Loucy (cell line): ENCODE measurements around the gene PIAS2.

ENCODE experiments used
- H2AFZ ChIP-seq: fragments of 200-600 bp; sonication (generic); 2 replicates; pipeline ENCODE4 v1.6.0; 2016; ENCODE audit warnings: antibody characterized with exemption, mild to moderate bottlenecking, low read length, moderate library complexity
- H3F3A ChIP-seq: fragments of 200-600 bp; 2 replicates; pipeline ENCODE4 v1.6.0; 2016; ENCODE audit warnings: antibody characterized with exemption, low read depth, mild to moderate bottlenecking
- H3K27me3 ChIP-seq: fragments of 200-600 bp; sonication (generic); 2 replicates; pipeline ENCODE4 v1.6.1; 2014; ENCODE audit warnings: low read length, mild to moderate bottlenecking; ENCODE audit not compliant: insufficient read depth, poor library complexity, severe bottlenecking
- H3K36me3 ChIP-seq: fragments of 200-600 bp; sonication (generic); 2 replicates; pipeline ENCODE4 v1.6.1; 2016; ENCODE audit warnings: low read length; ENCODE audit not compliant: insufficient read depth
- H3K4me1 ChIP-seq: fragments of 200-600 bp; sonication (generic); 2 replicates; pipeline ENCODE4 v1.5.1; 2014; ENCODE audit warnings: low read length, mild to moderate bottlenecking; ENCODE audit not compliant: insufficient read depth, poor library complexity, severe bottlenecking
- H3K4me2 ChIP-seq: fragments of 200-600 bp; sonication (generic); 2 replicates; pipeline ENCODE4 v1.6.0; 2014; ENCODE audit warnings: antibody characterized with exemption, low read length, low read depth, mild to moderate bottlenecking; ENCODE audit not compliant: poor library complexity, severe bottlenecking
- H3K4me3 ChIP-seq: fragments of 200-600 bp; sonication (generic); 2 replicates; pipeline ENCODE4 v1.5.1; 2014; ENCODE audit warnings: low read length, mild to moderate bottlenecking, mixed read lengths; ENCODE audit not compliant: poor library complexity, severe bottlenecking
- H3K79me2 ChIP-seq: fragments of 200-600 bp; sonication (generic); 2 replicates; pipeline ENCODE4 v1.6.1; 2014; ENCODE audit warnings: low read length; ENCODE audit not compliant: insufficient read depth
- H3K9ac ChIP-seq: fragments of 200-600 bp; sonication (generic); 2 replicates; pipeline ENCODE4 v1.6.0; 2014; ENCODE audit warnings: mild to moderate bottlenecking, low read depth, low read length, moderate library complexity; ENCODE audit not compliant: poor library complexity, severe bottlenecking
- H3K9me2 ChIP-seq: fragments of 200-600 bp; sonication (generic); replicated peaks from 2 replicates; pipeline ENCODE4 v1.6.1; 2016; ENCODE audit warnings: low read depth, low read length, mixed read lengths
- H3K9me3 ChIP-seq: fragments of 200-600 bp; sonication (generic); 2 replicates; pipeline ENCODE4 v1.6.1; 2014; ENCODE audit warnings: mild to moderate bottlenecking, antibody characterized with exemption, low read length, low read depth; ENCODE audit not compliant: insufficient read depth
- H4K20me1 ChIP-seq: fragments of 200-600 bp; sonication (generic); 2 replicates; pipeline ENCODE4 v1.6.0; 2014; ENCODE audit warnings: antibody characterized with exemption, low read length, mild to moderate bottlenecking; ENCODE audit not compliant: insufficient read depth, poor library complexity, severe bottlenecking
- CTCF ChIP-seq: fragments of 200-600 bp; sonication (generic); conservative IDR thresholded peaks from 2 replicates; pipeline ENCODE4 v1.5.1; 2014; ENCODE audit warnings: mild to moderate bottlenecking, antibody characterized with exemption, low read length
- EZH2phosphoT487 ChIP-seq: fragments of 200-600 bp; IDR thresholded peaks from 2 replicates; pipeline ENCODE4 v1.6.1; 2018; ENCODE audit warnings: antibody characterized with exemption, mild to moderate bottlenecking, moderate library complexity, borderline replicate concordance

Gene PIAS2

DNA sequence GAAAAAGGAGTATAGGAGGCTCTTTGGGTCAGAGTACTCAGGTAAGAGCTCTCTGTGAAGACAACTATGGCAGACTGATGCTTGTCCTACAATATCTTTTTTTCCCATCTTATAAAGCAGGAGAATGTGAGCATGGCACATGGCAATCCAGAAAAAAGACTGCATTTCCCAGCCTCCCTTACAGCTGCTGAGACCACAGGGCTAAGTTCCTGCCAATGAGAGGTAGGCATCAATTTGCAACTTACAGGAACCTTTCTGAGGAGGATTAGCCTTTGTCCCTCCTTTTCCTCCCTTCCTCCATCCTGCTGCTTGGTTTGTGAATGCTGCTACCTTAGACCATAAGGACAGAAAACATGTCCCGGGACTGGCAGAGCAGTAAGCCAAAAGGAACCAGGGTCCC, 122.7 kb downstream of the PIAS2 start:
- Histone ChIP-seq H3K79me2 (no peaks in the 10 kb centered on the region), H3F3A (no peaks in the 10 kb centered on the region), H3K9me2 (no peaks in the 10 kb centered on the region), H4K20me1 (no peaks in the 10 kb centered on the region), H3K36me3 (no peaks in the 10 kb centered on the region), H3K9ac (no peak overlapping the region), H3K27me3 (no peaks in the 10 kb centered on the region), H3K4me2 (no peak overlapping the region), H3K4me3 (no peak overlapping the region), H2AFZ (no peak overlapping the region), H3K4me1 (no peaks in the 10 kb centered on the region), H3K9me3 (no peaks in the 10 kb centered on the region)
- TF ChIP-seq EZH2phosphoT487 (no peak), CTCF (no peak)

DNA sequence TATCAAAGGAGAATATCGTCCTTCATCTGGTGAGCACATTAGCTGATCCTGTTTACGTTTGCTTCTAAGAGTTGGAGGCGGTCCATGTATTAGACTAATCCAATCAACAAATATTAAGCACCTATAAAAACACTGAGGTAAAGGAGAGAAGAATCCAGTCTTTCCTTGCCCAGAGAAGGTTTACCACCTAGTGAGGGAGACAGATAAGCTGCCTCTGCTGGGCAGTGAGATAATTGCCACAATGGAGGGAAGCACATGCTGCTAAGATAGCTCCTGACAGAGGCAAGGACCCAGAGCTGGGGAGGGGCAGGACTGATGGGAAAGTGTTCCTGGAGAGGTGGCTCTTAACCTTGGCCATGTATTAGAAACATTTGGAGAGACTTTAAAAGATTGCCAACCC, 123.7 kb downstream of the PIAS2 start:
- Histone ChIP-seq H3K36me3 (no peaks in the 10 kb centered on the region), H3K9me2 (no peaks in the 10 kb centered on the region), H3F3A (no peaks in the 10 kb centered on the region), H3K79me2 (no peaks in the 10 kb centered on the region), H3K4me1 (no peaks in the 10 kb centered on the region), H3K4me2 (no peak overlapping the region), H3K9me3 (no peaks in the 10 kb centered on the region), H3K27me3 (no peaks in the 10 kb centered on the region), H2AFZ (no peak overlapping the region), H3K9ac (no peak overlapping the region), H3K4me3 (no peak overlapping the region), H4K20me1 (no peaks in the 10 kb centered on the region)
- TF ChIP-seq CTCF = peak; percentile 32; the same call in 1 of the 2 replicates
- no peak for TF ChIP-seq EZH2phosphoT487

GRCh38 chr18:46789088-46789487, 128.2 kb downstream of the PIAS2 start:
- H3K4me1 ChIP-seq = no peaks in the 10 kb centered on the region
- no peaks in the 10 kb centered on the region for H3K27me3 ChIP-seq
- H4K20me1 ChIP-seq = no peaks in the 10 kb centered on the region
- no peak overlapping the region for H3K4me3 ChIP-seq
- no peaks in the 10 kb centered on the region for H3K36me3 ChIP-seq
- H3K79me2 ChIP-seq = no peaks in the 10 kb centered on the region
- no peaks in the 10 kb centered on the region for H3K9me2 ChIP-seq
- H3K9me3 ChIP-seq = no peaks in the 10 kb centered on the region
- no peak overlapping the region for H3K9ac ChIP-seq
- H2AFZ ChIP-seq = no peak overlapping the region
- H3F3A ChIP-seq = no peaks in the 10 kb centered on the region
- H3K4me2 ChIP-seq = no peak overlapping the region
- no peak for TF ChIP-seq CTCF
- TF ChIP-seq EZH2phosphoT487 = no peak
